Upper lobe of left lung (tissue), 6 donors: Measurements from ENCODE around the gene ERF. TPM values are rescaled to one million over a fixed set of nuclear protein-coding genes. Genes with fewer than 3 reads are reported as not detected.

Experiments
- ATAC-seq, 2 donors: fragments of 200-7000 bp; cut with Tn5 transposase; one replicate each; pipeline ENCODE4 v1.9.1; 2022; ENCODE audit warnings: mild to moderate bottlenecking in 2 of 2, moderate library complexity in 2 of 2; ENCODE audit not compliant: low FRiP score in 2 of 2
- DNase-seq, 2 donors: peaks; one replicate each; pipeline ENCODE4 v3.0.0-alpha.2; 2019 to 2020
- H3K27ac ChIP-seq, 4 donors: fragments of 200-600 bp; sonication (generic); one replicate each; pipeline ENCODE4 v1.5.1; 2016 to 2019
- H3K27me3 ChIP-seq, 4 donors: fragments of 200-600 bp; sonication (generic); one replicate each; pipeline ENCODE4 v1.5.1; 2017 to 2019
- H3K36me3 ChIP-seq, 4 donors: fragments of 200-600 bp; sonication (generic); one replicate each; pipeline ENCODE4 v1.5.1; 2016 to 2019
- H3K4me1 ChIP-seq, 4 donors: fragments of 200-600 bp; sonication (generic); one replicate each; pipeline ENCODE4 v1.5.1; 2018 to 2019
- H3K4me3 ChIP-seq, 4 donors: fragments of 200-600 bp; sonication (generic); one replicate each; pipeline ENCODE4 v1.5.1; 2017 to 2019; ENCODE audit warnings: mild to moderate bottlenecking in 2 of 4, moderate library complexity in 1 of 4
- H3K9me3 ChIP-seq, 4 donors: fragments of 200-600 bp; sonication (generic); one replicate each; pipeline ENCODE4 v1.5.1; 2018 to 2019
- CTCF ChIP-seq, 6 experiments: fragments of 450-650 bp in 4 of 6; fragments of 200-600 bp in 2 of 6; sonication (generic) in 2 of 6; IDR thresholded peaks; one replicate each; pipeline ENCODE4 v1.5.1; 2016 to 2019; ENCODE audit warnings: antibody characterized with exemption in 6 of 6
- EP300 ChIP-seq, 4 donors: sonication (generic); formaldehyde crosslinking; IDR thresholded peaks; one replicate each; pipeline ENCODE4 v1.5.1; 2017; ENCODE audit warnings: antibody characterized with exemption in 4 of 4, control low read depth in 2 of 4
- POLR2A ChIP-seq, 4 donors: fragments of 450-650 bp; IDR thresholded peaks; one replicate each; pipeline ENCODE4 v1.5.1; 2016 to 2017; ENCODE audit warnings: antibody characterized with exemption in 4 of 4, mild to moderate bottlenecking in 2 of 4
- POLR2AphosphoS5 ChIP-seq, 2 donors: sonication (generic); formaldehyde crosslinking; IDR thresholded peaks; one replicate each; pipeline ENCODE4 v1.5.1; 2017; ENCODE audit warnings: antibody characterized with exemption in 2 of 2
- WGBS, 2 donors: methylation state at CpG; one replicate each; pipeline ENCODE4 v1.1.5; 2017 to 2018; 5-methylcytosine and 5-hydroxymethylcytosine counted together
- total RNA-seq, 6 donors: library from RNA; depleted of rRNA in 4 of 6; stranded (reverse); fragments of >200 nt in 4 of 6; gene quantifications; one replicate each; pipeline versions ENCODE4 v1.1.0 to v1.2.1, GENCODE V29; 2016 to 2021
- donor health status: DM: no; HTN: no; CAD: no; lungs with moderate emphysema.
- donor health status: DM: no; HTN: yes; CAD: no; lungs with severe emphysema.

Gene ERF
- total RNA-seq, 6 donors from 2014 or later = 13.6 to 59.4 (median 32.5) TPM

DNA sequence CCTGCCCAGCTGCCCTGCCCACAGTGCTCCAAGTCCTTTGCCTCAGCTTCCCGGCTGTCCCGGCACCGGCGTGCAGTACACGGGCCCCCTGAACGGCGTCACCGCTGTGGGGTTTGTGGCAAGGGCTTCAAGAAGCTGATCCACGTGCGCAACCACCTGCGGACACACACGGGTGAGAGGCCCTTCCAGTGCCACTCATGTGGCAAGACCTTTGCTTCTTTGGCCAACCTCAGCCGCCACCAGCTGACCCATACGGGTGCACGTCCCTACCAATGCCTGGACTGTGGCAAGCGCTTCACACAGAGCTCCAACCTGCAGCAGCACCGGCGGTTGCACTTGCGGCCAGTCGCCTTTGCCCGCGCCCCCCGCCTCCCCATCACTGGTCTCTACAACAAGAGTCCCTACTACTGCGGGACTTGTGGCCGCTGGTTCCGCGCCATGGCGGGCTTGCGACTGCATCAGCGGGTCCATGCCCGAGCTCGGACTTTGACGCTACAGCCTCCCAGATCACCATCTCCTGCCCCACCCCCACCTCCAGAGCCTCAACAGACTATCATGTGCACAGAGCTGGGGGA, 29.1 kb downstream of the ERF start:
- H3K36me3 ChIP-seq = peaks cover 19 to 66% (median 63%) of the 10 kb centered on the region in 4 donors
- TF ChIP-seq POLR2AphosphoS5 (IDR thresholded peaks at IDR 0.05) = no peak
- TF ChIP-seq CTCF (IDR thresholded peaks at IDR 0.05) = no peak
- TF ChIP-seq POLR2A (IDR thresholded peaks at IDR 0.05) = no peak
- no peak for TF ChIP-seq EP300 (IDR thresholded peaks at IDR 0.05)
- WGBS, 2 donors = 96 to 98% methylated on average over 24 to 31 of the region's 33 CpGs
- DNase-seq (peak in 1 of 2 donors; percentile 82), ATAC-seq (no peak)
- H3K27ac ChIP-seq = no peak overlapping the region
- H3K4me1 ChIP-seq = peaks cover 8 to 14% (median 10%) of the 10 kb centered on the region in 4 donors
- no peaks in the 10 kb centered on the region for H3K27me3 ChIP-seq
- H3K4me3 ChIP-seq = no peak overlapping the region
- no peaks in the 10 kb centered on the region for H3K9me3 ChIP-seq

GRCh38 chr19:42224940-42225717, 29.8 kb downstream of the ERF start:
- TF ChIP-seq EP300 (IDR thresholded peaks at IDR 0.05) = no peak
- TF ChIP-seq POLR2AphosphoS5 (IDR thresholded peaks at IDR 0.05) = no peak
- TF ChIP-seq POLR2A (IDR thresholded peaks at IDR 0.05) = no peak
- no peak for TF ChIP-seq CTCF (IDR thresholded peaks at IDR 0.05)
- H3K9me3 ChIP-seq = no peaks in the 10 kb centered on the region
- H3K36me3 ChIP-seq = peaks cover 15 to 60% (median 56%) of the 10 kb centered on the region in 4 donors
- H3K4me1 ChIP-seq = peaks cover 11 to 16% (median 13%) of the 10 kb centered on the region in 4 donors
- no peaks in the 10 kb centered on the region for H3K27me3 ChIP-seq
- no peak overlapping the region for H3K27ac ChIP-seq
- ATAC-seq (no peak), DNase-seq (peak in 1 of 2 donors; percentile 74)
- WGBS, 2 donors = 95 to 96% methylated on average over 33 to 36 of the region's 37 CpGs
- H3K4me3 ChIP-seq = no peak overlapping the region

DNA sequence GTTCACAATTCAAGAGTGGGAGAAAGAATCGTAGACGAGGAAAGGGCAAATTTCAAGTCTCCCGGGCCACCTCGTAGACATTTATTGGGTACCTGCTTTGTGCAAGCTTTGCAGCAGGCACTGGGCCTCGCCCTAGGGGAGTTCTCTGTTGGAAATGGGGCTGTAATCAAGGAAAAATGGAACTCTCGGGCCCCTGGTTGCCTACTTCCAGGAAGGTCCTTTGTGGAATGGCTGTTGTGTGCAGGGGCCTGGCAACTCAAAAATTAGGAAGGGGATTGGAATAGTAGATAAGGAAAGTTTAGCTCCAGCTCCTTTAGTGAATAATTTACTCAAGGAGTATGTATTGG, 34.2 kb downstream of the ERF start:
- no peaks in the 10 kb centered on the region for H3K9me3 ChIP-seq
- ATAC-seq (no peak), DNase-seq (no peak)
- no peaks in the 10 kb centered on the region for H3K27me3 ChIP-seq
- H3K4me1 ChIP-seq = peaks cover 31 to 46% (median 40%) of the 10 kb centered on the region in 4 donors
- peaks cover 13 to 19% (median 17%) of the 10 kb centered on the region in 4 donors for H3K36me3 ChIP-seq
- TF ChIP-seq CTCF (IDR thresholded peaks at IDR 0.05) = no peak
- TF ChIP-seq POLR2AphosphoS5 (IDR thresholded peaks at IDR 0.05) = no peak
- WGBS, 2 donors = 0 to 2% methylated on average over 6 of the region's 6 CpGs
- H3K4me3 ChIP-seq = peak overlapping the region; percentile 80 to 90 (median 86)
- H3K27ac ChIP-seq = peak overlapping the region; percentile 60 to 97 (median 88)

- DNase-seq = peak; percentile 98
- Histone ChIP-seq H3K4me1 (peaks cover 31 to 53% (median 45%) of the 10 kb centered on the region in 4 donors), H3K9me3 (no peaks in the 10 kb centered on the region), H3K27ac (peak within 1 kb of the TSS; percentile 60 to 97 (median 88)), H3K4me3 (peak within 1 kb of the TSS; percentile 80 to 90 (median 86)), H3K36me3 (peaks cover 7 to 13% (median 11%) of the 10 kb centered on the region in 4 donors), H3K27me3 (no peaks in the 10 kb centered on the region)
- TF ChIP-seq POLR2AphosphoS5 (IDR thresholded peaks at IDR 0.05) (peak; percentile 90 to 93), EP300 (IDR thresholded peaks at IDR 0.05) (no peak), POLR2A (IDR thresholded peaks at IDR 0.05) (peak in 3 of 4 donors; percentile 41 to 83 (median 51)), CTCF (IDR thresholded peaks at IDR 0.05) (peak in 2 of 6 experiments; percentile 12 to 21)
- peak; percentile 95 to 96 for ATAC-seq
- 0 to 1% methylated on average over 18 to 53 of the region's 53 CpGs for WGBS, 2 donors
Observed at GRCh38 chr19:42219812-42220750, 34.8 kb downstream of the ERF start, which contains the start of gene ZNF526. TSS of gene ZNF526 (plus strand) at chr19:42220312. CDS start at chr19:42224404, 4,092 bp downstream.
